GM23338 (cell line): Measurements from ENCODE around the gene CATSPERD. TPM values are rescaled to one million over a fixed set of nuclear protein-coding genes. Genes with fewer than 3 reads are reported as not detected.

ENCODE experiments used
- ATAC-seq: fragments of 200-7000 bp; cut with Tn5 transposase; 3 replicates; pipeline ENCODE4 v1.9.1; 2020
- DNase-seq: peaks from one replicate; pipeline ENCODE4 v3.0.0-alpha.2; 2015; ENCODE audit warnings: low spot score
- H2AFZ ChIP-seq: fragments of 200-600 bp; sonication (generic); 2 replicates; pipeline ENCODE4 v1.8.0; 2016; ENCODE audit warnings: antibody characterized with exemption, mild to moderate bottlenecking, moderate library complexity
- H3F3A ChIP-seq: fragments of 200-600 bp; sonication (generic); replicated peaks from 2 replicates; pipeline ENCODE4 v1.8.0; 2017; ENCODE audit warnings: antibody characterized with exemption, mixed run types, low read depth
- H3K27ac ChIP-seq: fragments of 200-600 bp; sonication (generic); 2 replicates; pipeline ENCODE4 v1.6.1; 2016; ENCODE audit warnings: low read depth
- H3K27me3 ChIP-seq: fragments of 200-600 bp; sonication (generic); 2 replicates; pipeline ENCODE4 v1.8.0; 2016; ENCODE audit warnings: mild to moderate bottlenecking, mixed run types, moderate library complexity; ENCODE audit not compliant: insufficient read depth
- H3K36me3 ChIP-seq: fragments of 200-600 bp; sonication (generic); 2 replicates; pipeline ENCODE4 v1.8.0; 2016; ENCODE audit warnings: mild to moderate bottlenecking; ENCODE audit not compliant: insufficient read depth
- H3K4me1 ChIP-seq: fragments of 200-600 bp; sonication (generic); 2 replicates; pipeline ENCODE4 v1.8.0; 2016; ENCODE audit warnings: mild to moderate bottlenecking, moderate library complexity; ENCODE audit not compliant: insufficient read depth
- H3K4me2 ChIP-seq: fragments of 200-600 bp; sonication (generic); 2 replicates; pipeline ENCODE4 v1.7.1; 2017; ENCODE audit warnings: mixed run types
- H3K4me3 ChIP-seq: fragments of 200-600 bp; sonication (generic); 2 replicates; pipeline ENCODE4 v1.6.1; 2016; ENCODE audit warnings: mixed run types
- H3K79me2 ChIP-seq: fragments of 200-600 bp; sonication (generic); replicated peaks from 2 replicates; pipeline ENCODE4 v1.8.0; 2017; ENCODE audit warnings: mild to moderate bottlenecking; ENCODE audit not compliant: insufficient read depth
- H3K9me2 ChIP-seq: fragments of 200-600 bp; sonication (generic); 2 replicates; pipeline ENCODE4 v1.8.0; 2017; ENCODE audit not compliant: insufficient read depth
- H4K20me1 ChIP-seq: fragments of 200-600 bp; sonication (generic); replicated peaks from 2 replicates; pipeline ENCODE4 v1.8.0; 2017; ENCODE audit warnings: mild to moderate bottlenecking; ENCODE audit not compliant: insufficient read depth
- H3K27ac Mint-ChIP-seq: 2 replicates; pipeline ENCODE4 v1.8.0; 2020; ENCODE audit warnings: inconsistent platforms, mild to moderate bottlenecking, moderate library complexity, mixed read lengths
- H3K27me3 Mint-ChIP-seq: 3 replicates; pipeline ENCODE4 v1.8.0; 2022; ENCODE audit warnings: low read depth, mild to moderate bottlenecking, moderate library complexity, mixed read lengths, inconsistent platforms; ENCODE audit not compliant: insufficient read depth, poor library complexity
- H3K36me3 Mint-ChIP-seq: 3 replicates; pipeline ENCODE4 v1.8.0; 2021; ENCODE audit warnings: low read depth, mild to moderate bottlenecking, inconsistent platforms, moderate library complexity, mixed read lengths
- H3K4me1 Mint-ChIP-seq: 3 replicates; pipeline ENCODE4 v1.8.0; 2020; ENCODE audit warnings: mild to moderate bottlenecking, inconsistent platforms, mixed read lengths
- H3K4me3 Mint-ChIP-seq: 3 replicates; pipeline ENCODE4 v1.8.0; 2021; ENCODE audit warnings: moderate library complexity, mild to moderate bottlenecking, inconsistent platforms, mixed read lengths
- H3K9me3 Mint-ChIP-seq: 3 replicates; pipeline ENCODE4 v1.8.0; 2020; ENCODE audit warnings: moderate library complexity, mild to moderate bottlenecking, inconsistent platforms, mixed read lengths
- CTCF ChIP-seq, 2 experiments: fragments of 200-600 bp in 1 of 2; sonication (generic) in 1 of 2; conservative IDR thresholded peaks; 2 replicates each; pipeline versions ENCODE4 v1.5.1 to v1.6.1; 2016 to 2017; ENCODE audit warnings: antibody characterized with exemption in 2 of 2, low read depth in 2 of 2, mild to moderate bottlenecking in 2 of 2, moderate library complexity in 1 of 2
- POLR2AphosphoS5 ChIP-seq: IDR thresholded peaks from 2 replicates; pipeline ENCODE4 v1.6.1; 2016; ENCODE audit warnings: antibody characterized with exemption, low read depth
- REST ChIP-seq: IDR thresholded peaks from one replicate; pipeline ENCODE4 v1.6.1; 2018; ENCODE audit warnings: antibody characterized with exemption; ENCODE audit not compliant: unreplicated experiment
- polyA plus RNA-seq: library from polyadenylated mRNA; unstranded; fragments of >200 nt; fragmentation: Nextera tagmentation; extraction: Ambion mirVana; gene quantifications from 2 replicates; pipeline ENCODE4 v1.2.1, GENCODE V29; 2016
- total RNA-seq: library from RNA; depleted of rRNA; stranded (reverse); fragments of >200 nt; shearing (Covaris generic); gene quantifications from 2 replicates; pipeline ENCODE4 v1.2.3, GENCODE V29; 2014

The CATSPERD gene
- total and polyA plus RNA-seq, 2 experiments from 2014 or later, result 0.17 TPM; not detected in 1

- H3K27me3 Mint-ChIP-seq, result peaks cover 44% of the 10 kb centered on the region
- peak; percentile 84 for ATAC-seq
- peak overlapping the region; percentile 94 for H2AFZ ChIP-seq
Observed at GRCh38 chr19:5803752-5804515, 83.5 kb downstream of the CATSPERD start.

More at GRCh38 chr19:5803752-5804515, 83.5 kb downstream of the CATSPERD start:
- Histone ChIP-seq H3F3A (no peaks in the 10 kb centered on the region), H3K4me3 (peak overlapping the region; percentile 60), H3K27me3 (peaks cover 15% of the 10 kb centered on the region), H3K79me2 (no peaks in the 10 kb centered on the region), H3K9me2 (peaks cover 5% of the 10 kb centered on the region; the same call in 1 of the 2 replicates), H3K27ac (no peak overlapping the region), H4K20me1 (no peaks in the 10 kb centered on the region; the same call in 1 of the 2 replicates), H3K4me2 (peak overlapping the region; percentile 80), H3K36me3 (no peaks in the 10 kb centered on the region), H3K4me1 (peaks cover 6% of the 10 kb centered on the region; the same call in 1 of the 2 replicates)
- TF ChIP-seq POLR2AphosphoS5, result 0 out of 2 replicates have a peak, but pooled peaks have one; percentile 44
- no peak for TF ChIP-seq REST
- peak; percentile 83 to 100 for TF ChIP-seq CTCF (conservative IDR thresholded peaks at IDR 0.05; ENCODE audit: low read depth in 2 of 2)
- Mint-ChIP-seq H3K4me1 (peaks cover 23% of the 10 kb centered on the region), H3K27ac (0 out of 2 replicates have a peak overlapping the region, but pooled peaks have one; percentile 59), H3K4me3 (peak overlapping the region; percentile 70), H3K36me3 (peaks cover 2% of the 10 kb centered on the region; the same call in 2 of the 3 replicates), H3K9me3 (peaks cover 3% of the 10 kb centered on the region; the same call in 2 of the 3 replicates)
- peak; percentile 96 for DNase-seq
